NT2/D1 (cell line): ENCODE results near the gene RABEP1.
"Not testable (repeated sequence)": the region's sequence is repeated elsewhere in the genome, so short reads cannot be mapped to it uniquely, and the experiment has no call there.

Source experiments
- DNase-seq: peaks from one replicate; pipeline ENCODE4 v3.0.0-alpha.2; 2011; ENCODE audit warnings: low read depth, low spot score
- H3K27me3 ChIP-seq: 2 replicates; pipeline ENCODE4 v1.6.0; 2011; ENCODE audit warnings: mild to moderate bottlenecking; ENCODE audit not compliant: insufficient read length, insufficient read depth
- H3K36me3 ChIP-seq: 2 replicates; pipeline ENCODE4 v1.6.1; 2011; ENCODE audit warnings: mild to moderate bottlenecking, low read length, mixed read lengths; ENCODE audit not compliant: insufficient read depth, insufficient read length
- H3K4me1 ChIP-seq: 2 replicates; pipeline ENCODE4 v1.5.1; 2011; ENCODE audit not compliant: insufficient read depth, insufficient read length
- H3K4me3 ChIP-seq: 2 replicates; pipeline ENCODE4 v1.5.1; 2011; ENCODE audit warnings: low read depth; ENCODE audit not compliant: insufficient read length
- H3K9ac ChIP-seq: 2 replicates; pipeline ENCODE4 v1.6.0; 2011; ENCODE audit warnings: low read depth; ENCODE audit not compliant: insufficient read length
- H3K9me3 ChIP-seq: 2 replicates; pipeline ENCODE4 v1.5.1; 2011; ENCODE audit warnings: mild to moderate bottlenecking, low read length; ENCODE audit not compliant: insufficient read depth
- SUZ12 ChIP-seq: IDR thresholded peaks from 2 replicates; pipeline ENCODE4 v1.6.1; 2011; ENCODE audit not compliant: insufficient read length, insufficient read depth; ENCODE audit errors: extremely low read depth
- YY1 ChIP-seq: IDR thresholded peaks from 2 replicates; pipeline ENCODE4 v1.6.1; 2011; ENCODE audit not compliant: insufficient read length, insufficient read depth
- ZNF274 ChIP-seq: IDR thresholded peaks from 2 replicates; pipeline ENCODE4 v1.6.1; 2011; ENCODE audit warnings: mild to moderate bottlenecking, low read depth, low read length

RABEP1 gene

GRCh38 chr17:5281814-5282641, at the start of gene RABEP1:
Gene RABEP1, plus strand, starts transcription at chr17:5282284. Its CDS starts 203 bp downstream, at chr17:5282487.
- no peak for TF ChIP-seq ZNF274
- no peak for TF ChIP-seq SUZ12
- TF ChIP-seq YY1: no peak
- peak; percentile 78 for DNase-seq
- Histone ChIP-seq H3K4me1 (no peaks in the 10 kb centered on the region), H3K36me3 (peaks cover 4% of the 10 kb centered on the region), H3K4me3 (peak within 1 kb of the TSS; percentile 62), H3K9ac (peak within 1 kb of the TSS; percentile 77), H3K9me3 (no peaks in the 10 kb centered on the region), H3K27me3 (no peaks in the 10 kb centered on the region)

- not testable (repeated sequence) for H3K9me3 ChIP-seq, H3K27me3 ChIP-seq, H3K4me1 ChIP-seq, DNase-seq, H3K4me3 ChIP-seq, H3K9ac ChIP-seq
- peaks cover 12% of the 10 kb centered on the region for H3K36me3 ChIP-seq
These were observed 48.6 kb upstream of the RABEP1 start for GRCh38 chr17:5233492-5233891.

- DNase-seq: no peak
- Histone ChIP-seq H3K4me3 (no peak within 1 kb of the TSS), H3K9me3 (no peaks in the 10 kb centered on the region), H3K4me1 (peaks cover 2% of the 10 kb centered on the region), H3K9ac (no peak within 1 kb of the TSS), H3K36me3 (peaks cover 12% of the 10 kb centered on the region), H3K27me3 (no peaks in the 10 kb centered on the region)
- TF ChIP-seq SUZ12: no peak
- TF ChIP-seq ZNF274: no peak
- TF ChIP-seq YY1: no peak
These were observed 47.2 kb upstream of the RABEP1 start, which contains the start of gene SCIMP for GRCh38 chr17:5234645-5235576. Gene SCIMP, minus strand, starts transcription at chr17:5234860. Its CDS starts 105 bp downstream, at chr17:5234755.

GRCh38 chr17:5236938-5237540, 45.0 kb upstream of the RABEP1 start:
- no peak for TF ChIP-seq ZNF274
- TF ChIP-seq YY1: no peak
- no peak for TF ChIP-seq SUZ12
- Histone ChIP-seq H3K36me3 (peaks cover 8% of the 10 kb centered on the region), H3K27me3 (no peaks in the 10 kb centered on the region), H3K9ac (no peak overlapping the region), H3K9me3 (no peaks in the 10 kb centered on the region), H3K4me1 (peaks cover 2% of the 10 kb centered on the region), H3K4me3 (no peak overlapping the region)
- DNase-seq: no peak

- Histone ChIP-seq H3K9me3 (no peaks in the 10 kb centered on the region), H3K4me1 (no peaks in the 10 kb centered on the region), H3K9ac (no peak overlapping the region), H3K4me3 (no peak overlapping the region), H3K36me3 (peaks cover 8% of the 10 kb centered on the region), H3K27me3 (no peaks in the 10 kb centered on the region)
- peak; percentile 39 for DNase-seq
- TF ChIP-seq ZNF274: no peak
- TF ChIP-seq SUZ12: no peak
- no peak for TF ChIP-seq YY1
These were observed 44.5 kb upstream of the RABEP1 start for GRCh38 chr17:5237541-5238016.

- TF ChIP-seq SUZ12 (no peak), YY1 (no peak), ZNF274 (no peak)
- Histone ChIP-seq H3K27me3 (no peaks in the 10 kb centered on the region), H3K9ac (no peak overlapping the region), H3K4me1 (no peaks in the 10 kb centered on the region), H3K36me3 (peaks cover 8% of the 10 kb centered on the region), H3K4me3 (no peak overlapping the region), H3K9me3 (no peaks in the 10 kb centered on the region)
- DNase-seq: no peak
These were observed 43.8 kb upstream of the RABEP1 start for GRCh38 chr17:5238333-5238732.

- not testable (repeated sequence) for H3K4me3 ChIP-seq, H3K27me3 ChIP-seq, DNase-seq, H3K9ac ChIP-seq, H3K9me3 ChIP-seq, H3K36me3 ChIP-seq, H3K4me1 ChIP-seq
These were observed 42.3 kb upstream of the RABEP1 start for GRCh38 chr17:5239769-5240168.
